HG02870 (cell line): ENCODE data around the gene NDUFB2.
"Not testable (repeated sequence)": the region's sequence is repeated elsewhere in the genome, so short reads cannot be mapped to it uniquely, and the experiment has no call there.

ENCODE experiments used
- ATAC-seq: cut with Tn5 transposase; IDR thresholded peaks from one replicate; pipeline ENCODE4 v1.9.1; 2021; ENCODE audit warnings: mild to moderate bottlenecking, moderate library complexity; ENCODE audit not compliant: unreplicated experiment

NDUFB2 gene

DNA sequence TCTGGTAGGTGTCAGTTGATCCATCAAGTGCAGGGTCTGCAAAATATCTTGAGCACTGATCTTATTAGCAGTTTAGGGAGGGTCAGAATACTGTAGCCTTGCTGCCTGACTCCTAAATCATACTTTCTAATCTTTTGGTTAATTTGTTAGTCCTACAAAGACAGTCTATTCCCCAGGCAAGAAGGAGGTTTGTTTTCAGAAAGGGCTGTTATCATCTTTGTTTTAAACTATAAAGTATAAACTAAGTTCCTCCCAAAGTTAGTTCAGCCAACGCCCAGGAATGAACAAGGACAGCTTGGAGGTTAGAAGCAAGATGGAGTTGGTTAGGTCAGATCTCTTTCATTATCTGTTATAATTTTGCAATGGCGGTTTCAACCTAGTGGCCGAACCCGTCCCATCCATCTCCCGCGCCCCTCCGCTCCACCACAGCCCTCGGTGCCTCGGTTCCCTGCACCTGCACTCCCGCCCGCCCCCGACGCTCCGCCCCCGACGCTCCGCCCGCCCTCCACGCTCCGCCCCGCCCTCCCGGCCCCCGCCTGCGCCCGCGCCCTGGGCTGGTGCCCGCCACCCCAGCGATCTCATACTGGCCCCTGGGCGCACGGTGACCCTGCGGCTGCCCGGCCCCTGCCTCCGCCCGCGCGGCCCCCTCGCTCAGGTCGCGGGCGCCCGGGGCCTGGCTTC lies 24.0 kb upstream of the NDUFB2 start, which contains the start of gene ADCK2:
TSS of gene ADCK2 (plus strand) at position 564 of the 681 bp plus-strand sequence. CDS start 386 bp downstream, outside the sequence.
- ATAC-seq = peak; percentile 38

DNA sequence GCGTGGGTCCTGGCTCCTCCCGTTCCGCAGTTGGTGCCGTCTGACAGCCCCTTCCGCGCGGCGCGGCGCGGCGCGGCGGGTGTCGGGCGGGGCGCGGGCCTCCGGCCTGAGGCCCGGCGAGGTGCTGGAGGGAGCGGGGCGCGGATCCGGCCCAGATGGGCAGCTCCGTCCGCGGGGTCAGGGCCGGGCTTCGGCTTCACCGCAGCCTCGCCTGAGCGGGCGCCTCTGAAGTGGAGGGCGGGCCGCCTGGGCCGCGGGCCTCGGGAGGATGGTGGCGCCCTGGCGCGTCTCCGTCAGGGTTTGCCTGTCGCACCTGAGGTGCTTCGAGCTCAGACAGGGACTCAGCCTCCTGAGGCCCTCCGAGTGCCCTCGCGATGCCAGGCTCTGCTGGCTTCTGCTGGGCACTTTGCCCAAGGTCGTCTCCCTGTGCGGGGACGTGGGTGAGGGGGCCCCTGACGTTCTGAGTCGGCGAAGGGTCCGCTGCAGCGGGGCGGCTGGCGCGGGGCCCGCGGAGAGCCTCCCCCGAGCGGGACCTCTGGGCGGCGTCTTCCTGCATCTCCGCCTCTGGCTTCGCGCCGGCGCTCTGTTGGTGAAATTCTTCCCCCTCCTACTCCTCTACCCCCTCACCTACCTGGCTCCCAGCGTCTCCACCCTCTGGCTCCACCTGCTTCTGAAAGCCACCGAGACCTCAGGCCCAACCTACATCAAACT lies 23.3 kb upstream of the NDUFB2 start:
- peak; percentile 34 for ATAC-seq

DNA sequence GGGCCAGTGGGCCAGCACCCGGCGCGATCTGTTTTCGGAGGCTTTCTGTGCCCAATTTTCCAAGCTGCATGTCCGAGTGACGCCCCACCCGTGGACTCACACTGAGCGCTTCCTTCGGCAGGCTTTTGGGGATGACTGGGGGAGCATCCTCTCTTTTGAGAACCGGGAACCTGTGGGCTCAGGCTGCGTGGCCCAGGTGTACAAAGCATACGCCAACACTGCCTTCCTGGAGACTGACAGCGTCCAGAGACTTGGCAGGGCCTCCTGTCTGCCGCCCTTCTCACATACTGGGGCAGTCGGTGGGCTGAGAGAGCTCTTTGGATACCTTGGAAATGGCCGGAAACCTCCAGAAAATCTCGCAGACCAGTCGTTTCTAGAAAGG lies 22.7 kb upstream of the NDUFB2 start:
- ATAC-seq = no peak

DNA sequence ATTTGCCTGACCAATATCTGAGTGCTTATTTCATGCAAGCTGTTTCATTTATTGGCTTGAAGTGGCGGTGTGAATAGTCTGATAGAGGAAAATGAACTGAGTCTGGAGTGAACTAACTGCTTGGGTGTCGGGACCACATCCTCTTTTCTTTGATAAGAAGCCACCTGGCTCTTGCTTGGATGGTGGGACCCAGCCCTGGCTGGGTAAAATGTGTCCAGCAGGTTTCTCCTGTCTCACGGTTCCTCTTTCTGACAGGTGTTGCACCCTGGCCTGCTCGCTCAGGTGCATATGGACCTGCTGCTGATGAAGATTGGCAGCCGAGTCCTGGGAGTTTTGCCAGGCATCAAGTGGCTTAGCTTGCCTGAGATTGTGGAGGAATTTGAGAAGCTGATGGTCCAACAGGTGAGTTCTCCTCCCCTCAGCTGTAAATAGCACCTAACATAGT lies 22.1 kb upstream of the NDUFB2 start:
- peak; percentile 28 for ATAC-seq

DNA sequence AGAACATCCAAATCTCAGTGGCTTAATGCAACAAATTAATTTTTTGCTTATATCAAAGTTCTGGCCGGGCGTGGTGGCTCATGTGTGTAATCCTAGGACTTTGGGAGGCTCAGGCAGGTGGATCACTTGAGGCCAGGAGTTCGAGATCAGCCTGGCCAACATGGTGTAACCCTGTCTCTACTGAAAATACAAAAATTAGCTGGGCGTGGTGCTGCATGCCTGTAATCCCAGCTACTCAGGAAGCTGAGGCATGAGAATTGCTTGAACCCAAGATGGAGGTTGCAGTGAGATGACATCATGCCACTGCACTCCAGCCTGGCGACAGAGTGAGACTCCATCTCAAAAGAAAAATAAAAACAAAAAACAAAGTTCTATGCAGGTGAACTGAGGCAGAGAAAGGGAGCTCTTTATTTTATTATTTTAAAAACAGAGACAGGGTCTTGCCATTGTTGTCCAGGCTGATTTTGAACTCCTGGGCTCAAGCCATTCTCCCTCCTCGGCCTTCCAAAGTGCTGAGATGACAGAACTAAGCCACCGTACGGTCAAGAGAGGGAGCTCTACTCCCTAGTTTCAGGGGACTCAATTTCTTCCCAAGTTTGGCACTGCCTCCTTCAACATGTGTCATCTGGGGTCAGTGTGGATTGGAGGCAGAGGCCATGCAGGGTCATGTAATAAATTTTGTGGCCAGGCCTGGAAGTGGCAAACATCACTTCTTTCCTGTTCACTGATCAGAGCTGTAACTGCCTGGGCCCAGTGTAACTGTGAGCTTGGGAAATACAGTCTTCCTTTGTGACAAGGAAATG lies 21.4 kb upstream of the NDUFB2 start:
- ATAC-seq = no peak

DNA sequence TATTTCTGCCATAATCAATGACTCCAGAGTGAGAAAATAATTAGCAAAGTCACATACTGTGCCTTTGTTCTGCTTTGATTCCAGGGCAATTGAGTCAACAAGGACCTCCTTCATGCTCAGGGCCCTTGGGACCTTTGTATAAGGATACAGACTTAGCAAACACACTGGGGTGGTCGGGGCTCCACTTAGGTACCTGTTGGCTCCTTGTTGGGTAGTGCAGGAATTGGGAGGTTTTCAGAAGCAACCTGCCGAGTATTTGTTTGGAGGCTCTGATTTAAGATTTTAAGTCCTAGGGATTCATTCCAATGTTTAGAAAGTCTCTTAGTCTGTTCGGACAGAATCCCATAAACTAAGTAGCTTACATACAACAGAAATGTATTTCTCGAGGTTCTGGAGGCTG lies 20.8 kb upstream of the NDUFB2 start:
- ATAC-seq = no peak

DNA sequence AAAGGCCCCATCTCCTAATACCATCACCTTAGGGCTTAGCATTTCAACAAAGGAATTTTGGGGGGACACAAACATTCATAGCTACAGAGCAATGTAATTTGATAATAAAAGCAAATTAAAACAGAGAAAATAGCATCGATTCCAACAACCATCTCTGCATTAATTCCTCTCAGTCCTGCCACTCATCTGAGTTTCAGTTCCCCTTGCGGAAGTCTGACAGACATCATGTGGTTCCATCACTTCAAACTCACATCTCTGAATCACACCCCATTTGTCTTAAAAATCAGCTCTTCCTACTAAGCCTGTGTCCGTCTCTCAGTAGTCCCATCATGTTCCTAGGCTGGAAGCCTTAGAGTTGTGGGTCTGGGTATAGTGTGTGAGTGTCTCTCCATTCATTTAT lies 20.2 kb upstream of the NDUFB2 start:
- peak; percentile 58 for ATAC-seq

DNA sequence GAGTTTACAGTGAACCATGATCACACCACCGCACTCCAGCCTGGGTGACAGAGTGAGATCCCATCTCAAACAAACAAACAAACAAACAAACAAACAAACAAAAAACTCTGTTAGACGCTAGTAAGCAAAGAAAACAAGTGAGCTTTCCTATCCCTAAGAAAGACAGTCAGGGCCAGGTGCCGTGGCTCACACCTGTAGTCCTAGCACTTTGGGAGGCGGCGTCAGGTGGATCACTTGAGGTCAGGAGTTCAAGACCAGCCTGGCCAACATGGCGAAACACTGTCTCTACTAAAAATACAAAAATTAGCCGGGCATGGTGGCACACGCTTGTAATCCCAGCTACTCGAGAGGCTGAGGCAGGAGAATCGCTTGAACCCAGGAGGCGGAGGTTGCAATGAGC lies 19.6 kb upstream of the NDUFB2 start:
- not testable (repeated sequence) for ATAC-seq

DNA sequence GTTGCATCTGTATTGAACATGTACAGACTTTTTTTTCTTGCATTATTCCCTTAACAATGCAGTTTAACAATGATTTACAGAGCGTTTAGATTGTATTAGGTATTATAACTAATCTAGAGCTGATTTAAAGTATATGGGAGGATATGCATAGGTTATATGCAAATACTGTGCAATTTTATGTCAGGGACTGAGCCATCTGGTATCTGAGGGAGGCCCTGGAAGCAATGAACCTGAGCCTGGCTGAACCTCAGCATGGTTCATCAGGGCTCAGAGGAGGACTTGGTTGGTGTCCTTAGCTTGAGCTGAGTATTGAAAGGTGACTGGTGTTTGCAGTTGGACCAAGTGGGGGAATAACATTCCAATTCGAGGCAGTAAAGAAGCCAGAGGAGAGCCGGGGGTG lies 19.0 kb upstream of the NDUFB2 start:
- ATAC-seq = no peak

DNA sequence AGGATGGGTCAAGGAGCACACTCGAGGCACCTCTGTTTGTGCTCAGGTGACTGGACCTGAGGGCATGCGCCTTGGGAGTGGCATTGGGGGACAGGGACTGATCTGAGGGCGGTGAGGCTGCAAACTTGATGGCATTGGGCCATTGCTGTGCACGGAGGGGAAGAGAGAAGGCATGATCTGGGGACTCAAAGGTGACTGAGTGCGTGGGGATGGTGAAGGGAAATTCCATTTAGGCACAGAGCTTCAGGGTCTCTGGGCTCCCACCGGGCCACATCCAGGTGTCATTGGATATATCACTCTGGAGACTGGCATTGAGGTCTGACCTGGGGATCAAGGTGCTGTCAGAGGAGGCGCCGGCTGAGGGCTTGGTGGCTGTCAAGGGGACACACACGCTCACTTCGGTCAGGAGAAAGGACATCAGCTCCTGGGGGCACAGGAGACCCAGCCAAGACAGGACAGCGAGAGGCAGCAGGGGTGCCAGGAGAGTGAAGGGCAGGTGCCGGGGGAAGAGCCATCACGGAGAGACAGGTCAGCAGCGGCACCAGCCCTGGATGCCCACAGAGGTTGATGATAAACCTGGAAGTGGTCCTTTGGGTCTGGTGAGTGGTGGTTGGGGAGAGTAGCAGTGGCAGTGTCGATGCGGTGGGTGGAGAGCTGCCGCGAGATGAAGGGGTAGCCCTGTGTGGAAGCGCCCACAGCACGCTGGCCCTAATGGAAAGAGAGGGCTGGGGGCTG lies 18.3 kb upstream of the NDUFB2 start:
- ATAC-seq = no peak

DNA sequence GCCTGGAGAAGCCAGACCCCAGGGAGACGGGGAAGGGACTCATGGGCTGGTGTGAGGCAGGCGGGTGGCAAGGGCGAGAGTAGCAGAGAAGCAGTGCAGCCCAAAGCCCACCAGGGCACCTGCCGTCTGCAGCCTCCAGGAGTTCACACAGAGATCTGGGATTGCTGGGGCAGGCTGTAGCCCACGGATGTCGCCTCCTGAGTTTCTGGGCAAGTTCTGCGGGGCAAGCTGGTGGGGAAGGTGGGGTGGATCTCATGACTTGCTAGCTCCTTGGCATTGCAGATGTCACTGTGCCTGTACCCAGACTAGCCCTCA lies 17.7 kb upstream of the NDUFB2 start:
- ATAC-seq = no peak

DNA sequence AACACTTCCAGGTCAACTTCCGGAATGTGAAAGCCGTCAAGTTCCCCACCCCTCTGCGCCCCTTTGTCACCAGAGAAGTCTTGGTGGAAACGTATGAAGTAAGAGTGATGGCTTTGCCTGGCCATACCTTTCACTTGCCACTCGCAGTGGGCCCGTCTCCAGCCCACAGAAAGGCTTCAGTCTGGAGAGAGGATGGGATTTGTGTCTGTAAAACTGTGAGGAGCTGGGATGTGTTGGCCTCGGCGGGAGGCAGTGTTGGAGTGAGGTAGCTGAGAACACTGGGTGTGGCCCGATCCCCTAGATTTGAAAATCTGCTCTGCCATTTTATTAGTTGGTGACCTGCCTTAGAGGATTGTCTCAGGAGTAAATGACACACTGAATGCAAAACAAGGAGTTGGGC lies 17.3 kb upstream of the NDUFB2 start:
- no peak for ATAC-seq

DNA sequence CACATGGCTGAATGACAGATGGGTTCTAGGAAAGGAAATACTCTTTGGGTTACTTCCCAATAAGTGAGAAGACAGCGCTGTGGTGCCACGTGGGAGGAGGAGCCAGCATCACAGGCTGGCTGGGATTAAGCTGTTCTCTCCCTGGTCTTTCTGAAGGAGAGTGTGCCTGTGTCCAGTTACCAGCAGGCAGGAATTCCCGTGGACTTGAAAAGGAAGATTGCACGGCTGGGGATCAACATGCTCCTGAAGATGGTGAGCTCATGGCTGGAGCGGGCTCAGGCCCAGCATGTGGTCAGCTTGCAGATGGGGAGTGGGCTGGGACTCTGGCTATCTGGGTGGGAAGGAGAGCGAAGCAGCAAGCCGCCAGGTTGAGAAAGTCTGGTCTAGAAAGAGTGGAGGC lies 15.6 kb upstream of the NDUFB2 start:
- no peak for ATAC-seq

DNA sequence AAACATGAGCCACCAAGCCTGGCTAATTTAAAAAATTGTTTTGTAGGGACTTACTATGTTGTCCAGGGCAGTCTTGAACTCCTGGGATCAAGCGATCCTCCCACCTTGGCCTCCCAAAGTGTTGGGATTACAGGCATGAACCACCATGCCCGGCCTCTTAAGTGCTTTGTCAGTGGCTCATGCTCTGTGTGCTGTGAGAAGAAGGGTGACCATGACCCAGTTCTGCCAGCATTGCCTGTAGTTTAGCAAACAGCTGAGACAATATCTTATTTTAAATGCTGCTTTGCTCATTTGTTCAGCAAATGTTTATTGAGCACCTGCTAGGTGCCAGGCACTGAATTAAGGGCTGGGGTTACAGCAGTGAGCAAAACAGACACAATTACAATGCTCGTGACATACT lies 14.7 kb upstream of the NDUFB2 start:
- ATAC-seq = no peak

DNA sequence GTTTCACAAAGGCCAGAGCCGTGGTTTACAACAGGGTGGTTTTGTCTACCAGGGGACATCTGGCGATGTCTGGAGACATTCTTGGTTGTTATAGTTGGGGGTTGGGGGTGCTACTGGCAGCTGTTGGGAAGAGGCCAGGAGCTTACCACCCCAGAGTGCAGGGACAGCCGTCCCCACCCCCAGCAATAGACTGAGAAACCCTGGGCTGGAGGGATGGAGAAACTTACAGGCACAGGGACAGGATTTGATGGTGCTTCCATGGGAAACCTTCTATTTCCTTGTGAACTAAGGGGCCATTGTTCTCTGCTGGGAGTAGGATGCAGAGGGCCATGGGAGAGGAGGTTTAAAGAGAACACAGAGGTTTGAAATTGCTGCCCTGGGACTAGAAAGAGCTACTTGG lies 12.9 kb upstream of the NDUFB2 start:
- ATAC-seq = no peak

DNA sequence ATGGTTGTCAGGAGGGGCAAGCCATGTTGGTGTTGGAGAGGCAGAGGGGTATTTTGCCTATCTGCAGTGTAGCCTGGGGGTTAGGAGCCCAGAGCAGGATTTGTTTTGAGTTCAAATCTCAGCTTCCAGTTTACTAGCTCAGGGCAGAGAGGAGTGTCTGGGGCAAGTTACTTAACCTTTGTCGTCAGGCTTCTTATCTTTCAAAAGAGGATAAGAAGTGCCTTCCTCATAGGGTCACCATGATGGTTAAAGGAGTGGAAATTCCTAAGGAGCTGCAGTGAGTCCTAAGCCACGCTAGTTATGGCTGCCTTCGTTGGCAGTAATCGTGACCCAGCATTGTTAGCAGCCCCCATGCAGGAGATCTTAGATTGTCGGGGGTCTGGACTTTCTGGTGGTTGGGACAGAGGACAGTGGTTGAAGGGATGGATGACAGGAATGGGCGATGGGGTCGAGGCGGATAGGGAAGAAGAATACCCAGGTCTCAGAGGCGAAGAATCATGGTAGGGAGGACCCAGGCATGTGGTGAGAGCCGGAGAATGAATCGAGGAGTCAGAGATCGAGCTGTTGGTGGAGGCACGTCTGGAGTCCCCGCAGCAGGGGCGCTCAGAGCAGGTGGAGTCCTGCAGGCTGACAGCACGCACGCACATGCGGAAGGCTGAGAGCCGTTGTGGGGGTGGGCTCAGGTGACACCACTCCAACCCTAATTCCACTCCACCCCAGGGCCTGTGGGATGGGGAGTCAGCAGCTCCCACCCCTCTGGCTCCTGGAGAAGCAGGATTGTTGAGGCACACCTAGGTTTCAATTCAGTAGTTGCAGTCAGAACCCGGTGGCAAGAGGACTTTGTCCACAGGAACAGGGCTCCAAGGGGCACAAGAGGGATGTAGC lies 12.2 kb upstream of the NDUFB2 start:
- no peak for ATAC-seq

DNA sequence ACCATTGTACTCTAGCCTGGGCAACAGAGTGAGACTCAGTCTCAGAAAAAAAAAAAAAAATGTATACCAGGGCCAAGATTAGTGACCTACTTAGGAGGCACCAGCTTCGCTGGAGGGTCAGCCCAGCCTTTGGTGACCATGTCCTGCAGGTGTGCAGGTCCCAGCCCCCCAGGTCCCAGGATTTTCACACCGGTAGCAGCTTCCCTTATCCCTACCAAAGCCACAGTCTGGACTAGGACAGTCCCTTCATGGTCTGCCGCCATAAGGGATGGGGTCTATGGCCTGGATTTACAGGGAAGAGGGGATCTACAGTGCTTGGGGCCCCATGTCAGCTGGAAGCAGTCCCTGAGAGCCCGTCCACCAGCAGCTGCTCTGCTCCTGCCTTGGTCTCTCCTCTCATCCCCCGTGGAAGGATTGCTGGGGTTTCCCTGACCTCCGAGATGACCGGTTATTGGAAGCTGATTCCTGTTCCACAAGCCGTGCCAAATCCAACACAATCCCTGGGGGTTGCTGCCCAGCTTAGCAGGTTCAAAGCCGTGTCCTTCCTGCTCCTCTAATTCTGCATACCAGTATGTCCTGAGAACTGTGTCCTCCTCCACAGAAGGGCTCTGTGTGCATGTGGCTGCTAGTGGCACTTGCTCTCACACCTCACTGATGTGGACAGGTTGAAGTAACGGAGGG lies 11.0 kb upstream of the NDUFB2 start:
- ATAC-seq = no peak

DNA sequence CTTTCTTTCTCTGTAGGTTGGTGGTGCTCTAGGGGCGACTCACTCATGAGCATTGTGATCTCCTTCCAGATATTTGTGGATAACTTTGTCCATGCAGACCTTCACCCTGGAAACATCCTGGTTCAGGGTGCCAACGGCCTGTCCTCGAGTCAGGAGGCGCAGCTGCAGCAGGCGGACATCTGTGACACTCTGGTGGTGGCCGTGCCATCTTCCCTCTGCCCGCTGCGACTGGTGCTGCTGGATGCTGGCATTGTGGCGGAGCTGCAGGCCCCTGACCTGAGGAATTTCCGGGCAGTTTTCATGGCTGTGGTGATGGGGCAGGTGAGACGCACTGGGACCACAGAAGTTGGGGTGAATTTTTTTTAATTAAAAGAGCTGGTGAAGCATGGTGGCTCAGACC lies 9.6 kb upstream of the NDUFB2 start:
- ATAC-seq = no peak

DNA sequence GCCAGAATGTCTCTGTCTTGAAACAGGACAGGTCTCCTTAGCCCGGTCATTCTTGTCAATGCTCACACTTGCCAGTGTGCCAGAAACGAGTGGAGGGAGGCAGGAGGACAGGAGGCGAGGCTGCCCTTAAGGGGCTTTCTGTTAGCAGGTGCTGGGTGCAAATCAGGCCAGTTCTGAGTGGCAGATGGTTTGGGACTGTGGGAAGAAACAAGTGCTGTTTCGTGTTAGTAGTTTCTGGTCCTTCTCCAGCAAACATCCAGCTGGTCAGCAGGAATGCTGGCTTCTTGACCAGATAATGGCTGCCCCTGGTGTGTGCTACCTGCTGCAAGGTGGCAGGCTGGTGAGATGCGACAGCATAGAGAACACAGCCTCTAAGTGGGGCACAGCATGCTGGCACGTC lies 8.2 kb upstream of the NDUFB2 start:
- no peak for ATAC-seq
